Caco-2 (cell line): ENCODE results near the gene STX8. TPM values are rescaled to one million over a fixed set of nuclear protein-coding genes. Genes with fewer than 3 reads are reported as not detected.

Experiments
- BruUV-seq: library from RNA; stranded (reverse); fragments of 400-500 nt; replicated peaks from 2 replicates; lab custom pipeline; 2021; lab: Mats Ljungman, UMichigan
- CTCF ChIA-PET: fragments of 300-600 bp; sonication (Branson Sonifier 250); formaldehyde crosslinking; loops from one replicate; lab custom pipeline; 2022; ENCODE audit warnings: antibody characterized with exemption; lab: Charles Lee
- POLR2A ChIA-PET: fragments of 300-600 bp; sonication (Branson Sonifier 250); formaldehyde crosslinking; loops from one replicate; lab custom pipeline; 2022; ENCODE audit warnings: antibody characterized with exemption; lab: Charles Lee
- DNase-seq, 2 experiments: peaks; one replicate each; pipeline versions ENCODE4 v3.0.0 to v3.0.0-alpha.2; 2020 to 2022
- H3K27me3 ChIP-seq: replicated peaks from 2 replicates; pipeline ENCODE4 v1.6.0; 2011; ENCODE audit warnings: low read length; ENCODE audit not compliant: control insufficient read depth, insufficient read depth
- H3K36me3 ChIP-seq: 2 replicates; pipeline ENCODE4 v1.5.1; 2011; ENCODE audit warnings: low read length; ENCODE audit not compliant: control insufficient read depth, insufficient read depth
- H3K4me1 ChIP-seq: fragments of 250-450 bp; sonication (Bioruptor Pico); 2 replicates; pipeline ENCODE4 v1.5.1; 2020; ENCODE audit warnings: mild to moderate bottlenecking
- H3K4me3 ChIP-seq: 2 replicates; pipeline ENCODE4 v1.5.1; 2011; ENCODE audit warnings: low read depth, mild to moderate bottlenecking, control low read depth, low read length
- H3K9me3 ChIP-seq: fragments of 250-450 bp; sonication (Bioruptor Pico); 2 replicates; pipeline ENCODE4 v1.5.1; 2020; ENCODE audit warnings: mild to moderate bottlenecking, moderate library complexity
- H3K27ac Mint-ChIP-seq: one replicate; pipeline ENCODE4 v1.8.0; 2022; ENCODE audit warnings: mixed read lengths; ENCODE audit not compliant: unreplicated experiment
- H3K27me3 Mint-ChIP-seq: one replicate; pipeline ENCODE4 v1.8.0; 2022; ENCODE audit warnings: mixed read lengths; ENCODE audit not compliant: insufficient read depth, unreplicated experiment
- H3K36me3 Mint-ChIP-seq: one replicate; pipeline ENCODE4 v1.8.0; 2022; ENCODE audit warnings: mild to moderate bottlenecking, mixed read lengths; ENCODE audit not compliant: insufficient read depth, unreplicated experiment
- H3K4me1 Mint-ChIP-seq: one replicate; pipeline ENCODE4 v1.8.0; 2022; ENCODE audit warnings: low read depth, mixed read lengths; ENCODE audit not compliant: unreplicated experiment
- H3K4me3 Mint-ChIP-seq: one replicate; pipeline ENCODE4 v1.8.0; 2022; ENCODE audit warnings: mild to moderate bottlenecking, moderate library complexity, mixed read lengths; ENCODE audit not compliant: unreplicated experiment
- H3K9me3 Mint-ChIP-seq: one replicate; pipeline ENCODE4 v1.8.0; 2022; ENCODE audit warnings: mixed read lengths; ENCODE audit not compliant: unreplicated experiment
- intact Hi-C: fragments of 100-400 bp; cut with micrococcal nuclease; formaldehyde crosslinking; loops from one replicate; pipeline ENCODE4 v1.10.0; 2022; ENCODE audit not compliant: unreplicated experiment
- total RNA-seq: library from RNA; stranded (reverse); gene quantifications from 2 replicates; pipeline ENCODE4 v1.2.3, GENCODE V29; 2022
- TF ChIP-seq, protein P1 (sequence below), 2 experiments: fragments of 200-600 bp in 1 of 2; IDR thresholded peaks; 1 replicate in 1 of 2; 2 replicates in 1 of 2; pipeline versions ENCODE4 v1.5.1 to v1.8.0; 2011 to 2022; ENCODE audit warnings: antibody characterized with exemption in 1 of 2, control low read depth in 1 of 2, inconsistent platforms in 1 of 2, low read depth in 1 of 2, low read length in 1 of 2, mild to moderate bottlenecking in 1 of 2, moderate library complexity in 1 of 2; ENCODE audit not compliant: insufficient read depth in 1 of 2, severe bottlenecking in 1 of 2, unreplicated experiment in 1 of 2

STX8 gene
- total RNA-seq, 1 experiment from 2014 or later = 22.6 TPM

GRCh38 chr17:9512323-9513168, 63.1 kb downstream of the STX8 start:
- peaks cover 5% of the 10 kb centered on the region for H3K36me3 Mint-ChIP-seq
- CTCF ChIA-PET = no interaction called here
- H3K9me3 ChIP-seq = no peaks in the 10 kb centered on the region
- no peaks in the 10 kb centered on the region for H3K27me3 ChIP-seq
- no peak overlapping the region for H3K27ac Mint-ChIP-seq
- peaks cover 8% of the 10 kb centered on the region for H3K9me3 Mint-ChIP-seq
- intact Hi-C loops = no loop called here
- POLR2A ChIA-PET = no interaction called here
- H3K4me3 Mint-ChIP-seq = no peak overlapping the region
- no peaks in the 10 kb centered on the region for H3K4me1 ChIP-seq
- DNase-seq = no peak
- no peaks in the 10 kb centered on the region for H3K36me3 ChIP-seq
- H3K4me3 ChIP-seq = no peak overlapping the region
- TF ChIP-seq, protein P1, sequence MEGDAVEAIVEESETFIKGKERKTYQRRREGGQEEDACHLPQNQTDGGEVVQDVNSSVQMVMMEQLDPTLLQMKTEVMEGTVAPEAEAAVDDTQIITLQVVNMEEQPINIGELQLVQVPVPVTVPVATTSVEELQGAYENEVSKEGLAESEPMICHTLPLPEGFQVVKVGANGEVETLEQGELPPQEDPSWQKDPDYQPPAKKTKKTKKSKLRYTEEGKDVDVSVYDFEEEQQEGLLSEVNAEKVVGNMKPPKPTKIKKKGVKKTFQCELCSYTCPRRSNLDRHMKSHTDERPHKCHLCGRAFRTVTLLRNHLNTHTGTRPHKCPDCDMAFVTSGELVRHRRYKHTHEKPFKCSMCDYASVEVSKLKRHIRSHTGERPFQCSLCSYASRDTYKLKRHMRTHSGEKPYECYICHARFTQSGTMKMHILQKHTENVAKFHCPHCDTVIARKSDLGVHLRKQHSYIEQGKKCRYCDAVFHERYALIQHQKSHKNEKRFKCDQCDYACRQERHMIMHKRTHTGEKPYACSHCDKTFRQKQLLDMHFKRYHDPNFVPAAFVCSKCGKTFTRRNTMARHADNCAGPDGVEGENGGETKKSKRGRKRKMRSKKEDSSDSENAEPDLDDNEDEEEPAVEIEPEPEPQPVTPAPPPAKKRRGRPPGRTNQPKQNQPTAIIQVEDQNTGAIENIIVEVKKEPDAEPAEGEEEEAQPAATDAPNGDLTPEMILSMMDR (IDR thresholded peaks at IDR 0.05; ENCODE audit: insufficient read depth in 1 of 2, low read depth in 1 of 2, low read length in 1 of 2, severe bottlenecking in 1 of 2, unreplicated experiment in 1 of 2) = no peak
- no peaks in the 10 kb centered on the region for H3K27me3 Mint-ChIP-seq
- no TSS peak for BruUV-seq
- H3K4me1 Mint-ChIP-seq = no peaks in the 10 kb centered on the region

DNA sequence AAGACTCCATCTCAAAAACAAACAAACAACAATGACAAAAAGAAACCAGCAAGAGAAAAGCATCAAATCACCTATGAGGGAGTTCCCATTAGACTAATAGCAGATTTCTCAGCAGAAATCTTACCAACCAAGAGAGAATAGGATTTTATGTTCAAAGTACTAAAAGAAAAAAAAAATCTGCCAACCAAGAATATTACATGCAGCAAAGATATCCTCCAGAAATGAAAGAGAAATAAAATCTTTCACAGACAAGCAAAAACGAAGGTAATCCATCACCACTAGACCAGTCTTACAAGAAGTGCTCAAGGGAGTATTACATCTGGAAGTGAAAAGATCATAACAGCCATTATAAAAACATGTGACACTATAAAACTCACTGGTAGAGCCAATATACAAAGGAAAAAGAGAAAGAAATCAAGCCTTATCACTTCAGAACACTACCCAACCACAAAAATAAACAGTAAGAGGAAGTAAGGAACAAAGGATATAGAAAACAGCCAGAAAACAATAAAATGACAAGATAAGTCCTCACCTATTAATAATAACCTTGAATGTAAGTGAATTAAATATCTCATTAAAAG, 66.3 kb downstream of the STX8 start:
- no peak overlapping the region for H3K4me3 ChIP-seq
- Mint-ChIP-seq H3K4me3 (no peak overlapping the region), H3K27ac (no peak overlapping the region), H3K27me3 (no peaks in the 10 kb centered on the region), H3K36me3 (peaks cover 5% of the 10 kb centered on the region), H3K4me1 (no peaks in the 10 kb centered on the region), H3K9me3 (peaks cover 9% of the 10 kb centered on the region)
- no TSS peak for BruUV-seq
- CTCF ChIA-PET = no interaction called here
- no peak for DNase-seq
- H3K4me1 ChIP-seq = no peaks in the 10 kb centered on the region
- no peaks in the 10 kb centered on the region for H3K36me3 ChIP-seq
- no peaks in the 10 kb centered on the region for H3K27me3 ChIP-seq
- H3K9me3 ChIP-seq = no peaks in the 10 kb centered on the region
- POLR2A ChIA-PET = no interaction called here
- TF ChIP-seq, protein P1 (IDR thresholded peaks at IDR 0.05; ENCODE audit: insufficient read depth in 1 of 2, low read depth in 1 of 2, low read length in 1 of 2, severe bottlenecking in 1 of 2, unreplicated experiment in 1 of 2) = no peak
- intact Hi-C loops = no loop called here

- Histone ChIP-seq H3K27me3 (no peaks in the 10 kb centered on the region), H3K36me3 (no peaks in the 10 kb centered on the region), H3K4me3 (no peak overlapping the region), H3K4me1 (no peaks in the 10 kb centered on the region), H3K9me3 (no peaks in the 10 kb centered on the region)
- Mint-ChIP-seq H3K4me1 (no peaks in the 10 kb centered on the region), H3K9me3 (no peaks in the 10 kb centered on the region), H3K4me3 (no peak overlapping the region), H3K27me3 (no peaks in the 10 kb centered on the region), H3K27ac (no peak overlapping the region), H3K36me3 (no peaks in the 10 kb centered on the region)
- ChIA-PET CTCF (no interaction called here), POLR2A (no interaction called here)
- intact Hi-C loops = no loop called here
- DNase-seq = no peak
- TF ChIP-seq, protein P1 (IDR thresholded peaks at IDR 0.05; ENCODE audit: insufficient read depth in 1 of 2, low read depth in 1 of 2, low read length in 1 of 2, severe bottlenecking in 1 of 2, unreplicated experiment in 1 of 2) = no peak
- no TSS peak for BruUV-seq
These were observed 76.6 kb downstream of the STX8 start for GRCh38 chr17:9499041-9499440.
